ENCODE measurements around the gene IGSF6.

DNA sequence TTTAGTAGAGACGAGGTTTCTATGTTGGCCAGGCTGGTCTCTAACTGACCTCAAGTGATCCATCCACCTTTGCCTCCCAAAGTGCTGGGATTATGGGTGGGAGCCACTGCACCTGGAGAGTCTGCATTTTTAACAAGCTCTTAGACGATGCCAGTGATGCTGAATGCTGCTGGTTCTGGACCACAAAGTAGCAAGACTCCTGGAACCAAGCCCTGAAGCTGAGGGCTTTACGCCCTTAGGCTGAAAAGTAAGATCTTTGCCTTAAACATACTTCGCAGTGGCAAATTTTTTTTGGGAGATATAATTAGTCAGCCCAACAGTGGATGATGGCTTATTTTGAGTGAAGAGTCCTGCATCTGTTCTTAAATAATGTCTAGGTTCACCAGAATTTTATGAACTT lies 39.0 kb downstream of the IGSF6 start:
- TF ChIP-seq EZH2 (IDR thresholded peaks at IDR 0.05; ENCODE audit: insufficient read depth, poor library complexity, severe bottlenecking) (no peak), EZH2phosphoT487 (IDR thresholded peaks at IDR 0.05; ENCODE audit: insufficient read depth, low read depth) (no peak)
